Measurements from ENCODE around the gene TTC33. TPM values are rescaled to one million over a fixed set of nuclear protein-coding genes. Genes with fewer than 3 reads are reported as not detected.
"Not testable (repeated sequence)": the region's sequence is repeated elsewhere in the genome, so short reads cannot be mapped to it uniquely, and the experiment has no call there.

TTC33 gene
- total RNA-seq, 1 donor from 2014 or later: 64.4 TPM

DNA sequence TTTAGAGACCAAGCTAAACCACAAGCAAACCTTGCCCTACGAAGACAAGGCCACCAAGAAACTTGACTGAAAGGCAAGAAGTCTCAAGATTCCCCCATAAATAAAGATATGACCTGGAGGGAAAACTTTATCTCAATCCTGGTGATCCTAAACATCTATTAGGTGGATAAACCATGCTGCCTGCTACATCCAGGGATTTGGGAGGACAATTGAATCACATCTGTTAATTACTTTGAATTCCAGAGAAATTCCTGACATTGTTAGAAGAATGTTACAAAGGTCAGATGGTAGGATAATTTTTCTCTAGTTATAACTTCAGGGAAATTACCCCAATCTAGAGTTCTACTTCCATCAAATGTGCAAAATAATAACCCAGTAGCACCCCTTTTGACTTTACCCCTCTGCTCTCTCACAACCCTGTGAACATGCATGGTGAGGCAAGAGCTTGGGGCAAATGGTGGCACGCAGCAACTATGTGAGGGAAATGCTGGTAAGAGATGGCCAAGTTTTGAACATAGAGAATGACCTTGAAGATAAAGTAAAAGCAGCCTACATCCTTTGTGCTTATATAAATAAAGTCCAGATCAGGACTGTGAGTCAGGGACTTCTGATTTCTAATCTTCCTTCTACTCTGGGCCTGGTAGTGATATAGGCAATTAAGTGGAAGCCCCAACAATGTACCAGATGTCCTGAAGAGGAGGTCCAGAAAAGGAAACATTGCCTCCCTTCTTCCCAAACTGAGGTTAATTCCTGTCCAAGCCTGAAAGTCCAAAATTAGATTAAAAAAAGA is 133.1 kb downstream of the TTC33 start:
- no peak for FAIRE-seq
- DNase-seq (ENCODE audit: low spot score in 2 of 2): no peak

DNA sequence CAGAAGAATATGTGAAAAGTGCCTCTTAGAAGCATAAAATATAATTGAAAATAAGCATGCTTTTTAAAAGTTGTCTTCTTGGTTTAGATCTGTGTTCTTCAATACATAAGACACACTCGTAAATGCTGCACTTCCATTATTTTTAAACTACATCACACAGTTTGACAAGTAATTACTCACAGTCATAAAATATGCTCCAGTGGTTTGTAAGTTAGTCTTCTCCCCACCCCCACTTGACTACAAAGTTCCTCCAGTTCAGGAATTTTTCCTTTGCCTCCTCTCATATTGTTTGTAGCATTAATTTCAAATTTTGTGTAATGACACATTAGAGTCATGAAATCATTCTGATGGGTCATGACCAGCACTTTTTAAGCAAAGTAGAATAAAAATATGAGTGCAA is 136.3 kb downstream of the TTC33 start:
- no peak for FAIRE-seq

DNA sequence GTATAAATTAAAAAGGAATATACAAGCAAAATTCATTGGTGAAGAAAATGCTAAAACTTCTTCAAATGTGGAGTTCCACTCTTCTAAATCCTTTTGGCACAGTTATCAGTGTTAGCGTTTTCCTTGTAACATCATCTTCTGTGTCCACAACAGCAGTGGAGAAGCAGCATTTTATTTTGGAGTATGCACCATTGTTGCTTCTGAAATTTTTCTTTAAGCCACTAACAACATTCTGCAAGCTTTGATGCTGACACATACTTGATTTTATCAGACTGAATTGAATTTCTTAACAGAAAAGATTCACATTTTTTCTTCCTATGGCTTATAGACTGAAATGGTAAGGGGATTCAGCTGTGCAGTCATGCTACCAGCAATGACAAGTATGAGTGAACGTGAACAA is 136.8 kb downstream of the TTC33 start:
- DNase-seq (ENCODE audit: low spot score in 2 of 2) (no peak), FAIRE-seq (no peak)

More for the DNA sequence above, 136.3 kb downstream of the TTC33 start:
- no peak for DNase-seq (ENCODE audit: low spot score in 2 of 2)

DNA sequence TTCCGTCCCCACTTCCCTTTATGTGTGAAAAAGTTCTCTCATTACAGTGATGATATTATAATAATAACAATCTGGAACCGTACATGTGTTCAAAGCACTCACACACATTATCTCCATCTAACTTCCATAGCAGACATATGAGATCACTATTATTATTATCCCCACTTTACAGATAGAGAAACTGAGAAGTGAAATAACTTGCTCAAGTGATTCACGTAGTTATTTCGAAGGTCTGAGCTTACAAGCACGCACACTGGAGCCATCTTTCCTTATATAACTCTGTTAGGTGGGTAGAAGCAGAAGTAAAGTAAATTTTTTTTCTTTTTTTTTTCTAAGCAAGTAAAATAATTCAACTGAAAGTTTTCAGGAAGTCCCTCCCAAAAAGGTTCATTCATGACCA is 139.0 kb downstream of the TTC33 start:
- DNase-seq (ENCODE audit: low spot score in 2 of 2) (no peak), FAIRE-seq (no peak)

DNA sequence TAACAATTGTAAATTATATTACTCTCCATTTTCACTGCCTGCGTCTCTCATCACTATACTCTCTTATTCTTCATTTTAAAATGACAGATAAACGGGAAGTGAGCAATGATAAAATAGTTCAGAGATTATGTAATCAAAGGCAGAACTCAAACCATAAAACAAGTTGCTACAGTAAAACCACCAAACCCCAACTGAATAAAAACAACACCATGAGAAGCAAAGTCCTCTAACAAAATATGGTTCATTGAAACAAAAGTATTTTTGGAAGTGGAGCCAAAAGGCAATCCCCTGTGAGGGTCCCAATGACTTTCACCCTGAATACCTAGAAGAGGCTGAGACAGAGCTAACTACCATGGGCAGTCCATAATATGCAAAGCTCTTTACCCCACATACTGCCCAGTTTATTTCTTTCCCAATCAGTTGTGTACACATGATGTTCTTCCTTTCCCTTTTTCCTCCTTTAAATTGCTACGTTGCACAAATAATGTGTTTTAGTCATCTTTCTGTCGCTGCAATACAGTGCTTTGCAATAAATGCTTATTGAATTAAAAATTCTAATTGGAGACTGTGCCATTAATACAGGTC is 140.1 kb downstream of the TTC33 start:
- FAIRE-seq: no peak
- DNase-seq (ENCODE audit: low spot score in 2 of 2): no peak

DNA sequence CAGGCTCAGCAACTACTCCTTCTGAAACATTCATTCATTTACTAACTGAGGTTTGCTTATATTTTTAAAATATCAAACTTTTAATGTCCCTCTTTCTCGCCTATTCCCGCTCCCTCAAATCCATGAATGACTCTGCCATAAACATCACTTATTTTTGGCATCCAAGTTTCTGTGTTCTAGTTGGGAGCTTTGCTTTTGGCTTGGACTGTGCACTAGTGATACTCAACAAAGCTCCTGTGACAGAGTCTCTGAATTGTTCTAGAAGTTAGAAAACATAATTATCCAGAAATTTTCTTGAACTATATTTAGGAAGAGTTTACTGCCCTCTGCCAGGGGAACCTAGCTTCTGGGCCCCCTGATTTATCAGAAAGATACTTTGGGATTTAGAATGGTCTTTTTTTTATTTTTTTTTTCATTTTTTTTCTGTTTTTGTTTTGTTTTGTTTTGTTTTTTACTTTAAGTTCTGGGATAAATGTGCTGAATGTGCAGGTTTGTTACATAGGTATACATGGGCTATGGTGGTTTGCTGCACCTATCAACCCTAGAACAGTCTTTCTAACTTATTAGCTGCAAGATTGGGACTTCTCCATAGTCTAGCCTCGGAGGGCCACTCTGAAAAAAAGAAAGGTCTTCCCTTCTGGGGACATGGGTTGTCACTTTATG is 140.7 kb downstream of the TTC33 start:
- FAIRE-seq: no peak

DNA sequence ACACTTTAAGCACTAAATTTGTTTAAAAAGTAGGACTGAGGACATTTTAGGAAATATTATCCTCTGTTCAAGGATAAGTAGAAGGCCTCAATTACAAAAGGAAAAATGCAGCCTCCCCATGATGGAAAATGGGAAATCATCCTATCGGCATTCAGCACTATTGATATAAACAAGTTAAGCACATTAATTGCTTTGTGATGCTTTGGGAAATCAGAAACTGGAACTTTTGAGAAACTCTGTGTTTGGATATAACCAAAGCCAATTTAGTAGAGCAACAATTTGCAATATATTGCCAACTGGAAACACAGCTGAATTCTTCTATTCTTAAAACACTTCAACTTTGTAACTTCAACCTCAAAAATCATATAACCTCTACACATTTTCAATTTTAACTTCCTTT is 141.3 kb downstream of the TTC33 start:
- DNase-seq (ENCODE audit: low spot score in 2 of 2): no peak
- no peak for FAIRE-seq

More for the DNA sequence above, 140.7 kb downstream of the TTC33 start:
- no peak for DNase-seq (ENCODE audit: low spot score in 2 of 2)

DNA sequence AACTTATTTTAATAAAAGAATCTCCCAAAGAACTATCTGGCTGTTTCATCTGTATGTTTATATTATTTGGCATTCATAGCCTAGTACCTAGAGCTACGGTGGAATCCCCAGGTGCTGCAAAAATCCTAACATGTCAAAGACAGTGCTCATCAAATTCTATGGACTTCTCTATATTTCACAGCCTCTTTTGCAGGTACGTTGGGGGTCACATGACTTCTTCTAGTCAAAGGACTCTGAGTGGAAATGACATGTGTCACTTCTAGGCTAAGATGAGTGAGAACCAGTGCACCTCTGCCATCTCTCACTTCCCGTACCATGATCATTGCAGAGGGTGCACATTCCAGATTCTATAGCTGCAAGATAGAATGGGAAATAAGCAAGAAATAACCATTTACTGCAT is 148.6 kb downstream of the TTC33 start:
- FAIRE-seq (no peak), DNase-seq (ENCODE audit: low spot score in 2 of 2) (no peak)

DNA sequence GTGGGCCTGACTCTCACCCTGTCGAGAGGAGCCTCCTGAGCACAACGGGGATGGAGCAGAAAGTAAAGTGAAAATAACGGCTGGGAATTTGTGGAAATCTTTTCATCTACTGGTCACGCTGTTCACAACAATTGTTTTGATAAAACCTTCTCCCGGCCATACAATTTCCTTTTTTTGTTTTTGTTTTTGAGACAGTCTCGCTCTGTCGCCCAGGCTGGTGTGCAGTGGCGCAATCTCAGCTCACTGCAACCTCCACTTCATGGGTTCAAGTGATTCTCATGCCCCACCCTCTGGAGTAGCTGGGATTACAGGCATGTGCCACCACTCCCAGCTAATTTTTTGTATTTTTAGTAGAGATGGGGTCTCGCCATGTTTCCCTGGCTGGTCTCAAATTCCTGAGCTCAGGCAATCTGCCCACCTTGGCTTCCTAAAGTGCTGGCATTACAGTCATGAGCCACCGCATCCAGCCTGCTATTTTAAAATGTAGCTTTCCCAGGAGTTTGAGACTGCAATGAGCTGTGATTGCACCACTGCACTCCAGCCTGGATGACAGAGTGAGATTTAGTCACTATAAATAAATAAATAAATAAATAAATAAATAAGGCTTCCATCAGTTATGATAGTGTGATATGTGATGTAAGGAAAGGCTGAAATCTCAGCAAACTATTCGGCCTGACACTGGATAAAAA is 149.5 kb downstream of the TTC33 start:
- no peak for DNase-seq (ENCODE audit: low spot score in 2 of 2)
- no peak for FAIRE-seq

DNA sequence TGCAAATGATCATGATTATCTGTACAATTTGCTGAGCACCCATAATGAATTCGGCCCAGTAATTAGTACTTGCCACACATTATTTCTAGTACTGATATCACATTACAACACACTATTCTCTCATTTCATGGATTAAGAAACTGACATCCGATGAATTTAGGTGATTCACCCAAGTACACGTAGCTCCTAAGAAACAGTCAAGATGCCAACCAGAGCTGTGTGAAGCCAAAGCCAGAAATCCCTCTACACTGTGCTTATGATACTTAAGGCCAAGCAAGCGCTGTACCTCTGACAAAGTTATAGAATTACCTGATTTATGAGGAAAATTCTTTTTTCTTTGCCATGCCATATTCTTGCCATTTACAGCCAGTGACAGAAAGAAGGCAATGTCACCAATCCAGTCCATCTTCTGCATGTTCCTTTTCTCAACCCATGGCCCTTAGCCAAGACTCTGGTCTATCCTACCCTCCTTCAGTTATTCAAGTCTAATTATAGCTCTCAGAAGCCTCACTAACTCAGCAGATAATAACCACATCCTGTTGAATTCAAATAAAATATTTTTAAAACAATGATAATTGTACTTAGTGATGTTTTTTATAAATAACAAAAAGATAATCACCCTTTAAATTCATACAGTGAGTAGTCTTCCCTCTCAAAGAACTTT is 150.3 kb downstream of the TTC33 start:
- DNase-seq (ENCODE audit: low spot score in 2 of 2) (no peak), FAIRE-seq (no peak)

DNA sequence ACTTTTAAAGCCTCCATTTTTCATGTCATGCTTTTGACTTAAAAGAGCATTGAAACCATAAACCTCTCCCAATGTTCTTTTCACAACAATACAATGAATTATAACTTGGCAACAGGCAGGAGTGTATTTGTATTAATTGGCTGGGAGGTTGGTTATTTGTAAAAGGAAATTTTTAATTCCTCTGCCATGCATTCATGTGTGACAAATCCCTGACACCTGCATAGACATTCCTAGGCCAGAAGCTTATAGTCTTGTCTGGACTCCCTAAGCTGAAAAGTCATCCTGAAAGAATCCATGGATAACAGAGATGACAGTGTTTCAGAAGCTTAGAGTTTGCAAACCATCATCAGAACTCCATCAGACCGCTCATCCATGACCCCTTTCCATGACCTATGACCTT is 152.4 kb downstream of the TTC33 start:
- DNase-seq (ENCODE audit: low spot score in 2 of 2) (no peak), FAIRE-seq (no peak)

DNA sequence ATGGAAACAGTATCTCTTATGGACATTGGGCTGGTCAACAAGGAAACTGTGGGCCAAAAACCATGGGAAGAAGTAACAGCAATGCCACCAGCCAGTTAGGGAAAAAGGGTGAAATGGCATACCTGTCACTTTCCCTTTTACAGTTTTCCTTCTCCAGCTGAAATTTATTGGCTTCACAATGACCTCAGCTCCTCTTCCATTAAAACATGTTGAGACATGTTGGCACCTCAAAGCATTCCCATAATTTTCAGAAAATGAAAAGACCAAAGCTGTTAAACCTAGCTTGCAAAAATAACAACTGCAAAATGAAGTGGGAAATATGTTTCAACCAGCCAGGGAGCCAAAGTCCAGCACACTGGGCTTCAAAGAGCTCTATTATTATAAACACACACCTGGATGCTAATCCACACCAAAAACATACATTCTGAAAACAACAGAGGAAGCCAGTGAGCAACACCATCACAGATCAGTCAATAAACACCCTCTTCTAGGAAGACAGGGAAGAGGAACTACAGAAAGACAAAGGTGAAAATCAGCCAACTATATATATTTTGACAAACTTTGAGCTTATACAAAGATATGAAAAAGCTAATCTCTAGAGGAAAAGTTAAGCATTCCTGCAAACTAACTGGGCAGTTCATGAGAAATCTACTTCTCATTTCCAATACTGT is 154.4 kb downstream of the TTC33 start:
- DNase-seq (ENCODE audit: low spot score in 2 of 2): no peak
- FAIRE-seq: no peak

DNA sequence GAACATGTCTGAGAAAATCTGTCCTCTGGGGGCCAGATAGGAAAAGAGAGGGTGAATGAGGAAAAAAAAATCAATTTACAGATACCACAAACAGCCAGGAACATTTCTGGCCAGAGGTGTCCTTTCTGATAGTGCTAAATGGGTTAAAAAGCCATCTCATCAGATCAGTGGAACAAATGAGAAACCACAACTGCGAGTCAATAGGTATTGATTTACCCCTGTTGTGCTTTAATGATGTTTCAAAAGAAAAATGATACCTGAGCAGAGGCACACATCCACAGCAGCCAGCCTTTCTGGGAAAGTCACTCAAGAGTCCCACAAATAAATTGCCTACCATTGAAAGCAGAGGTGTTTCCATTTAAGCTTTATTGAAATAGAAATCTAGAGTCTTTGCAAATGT is 155.4 kb downstream of the TTC33 start:
- FAIRE-seq (no peak), DNase-seq (ENCODE audit: low spot score in 2 of 2) (no peak)

DNA sequence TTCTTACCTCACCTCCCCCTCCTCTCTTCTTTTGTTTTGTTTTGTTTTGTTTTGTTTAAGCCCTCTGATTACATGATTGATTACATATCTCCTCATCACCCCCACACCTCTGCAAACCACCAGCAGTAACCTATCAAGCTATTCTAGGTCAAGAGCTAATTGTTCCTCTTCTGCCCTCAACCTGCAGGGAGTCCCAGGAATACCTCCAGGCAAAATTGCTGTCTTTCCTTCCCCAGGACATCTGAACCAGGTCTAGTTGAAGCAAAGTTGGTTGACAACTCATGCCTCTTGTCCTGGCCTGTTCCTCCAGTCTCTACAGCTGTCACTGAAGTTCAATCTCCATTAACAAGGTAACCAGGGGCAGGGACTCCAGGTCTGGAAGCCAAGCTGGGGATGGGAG is 156.1 kb downstream of the TTC33 start:
- no peak for DNase-seq (ENCODE audit: low spot score in 2 of 2)
- FAIRE-seq: no peak

DNA sequence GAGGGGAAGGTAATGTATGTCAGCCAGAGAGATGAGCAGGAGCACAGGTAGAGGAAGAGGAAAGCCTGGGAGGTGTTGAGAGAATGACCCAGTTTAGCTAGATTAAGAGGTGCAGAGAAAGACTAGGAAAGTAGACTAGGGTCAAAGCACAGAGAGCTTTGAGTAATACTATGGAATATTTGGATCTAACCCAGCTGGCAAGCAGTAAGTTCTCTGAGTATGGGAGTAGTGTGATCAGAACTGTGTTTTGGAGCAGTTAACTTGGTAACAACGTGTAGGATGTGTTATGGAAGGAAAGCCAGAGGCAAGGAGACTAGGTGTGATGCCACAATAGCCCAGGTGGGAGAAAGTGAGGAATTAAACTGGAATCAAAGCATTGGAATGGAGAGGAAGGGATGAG is 160.9 kb downstream of the TTC33 start:
- DNase-seq (ENCODE audit: low spot score in 2 of 2) (no peak), FAIRE-seq (no peak)

DNA sequence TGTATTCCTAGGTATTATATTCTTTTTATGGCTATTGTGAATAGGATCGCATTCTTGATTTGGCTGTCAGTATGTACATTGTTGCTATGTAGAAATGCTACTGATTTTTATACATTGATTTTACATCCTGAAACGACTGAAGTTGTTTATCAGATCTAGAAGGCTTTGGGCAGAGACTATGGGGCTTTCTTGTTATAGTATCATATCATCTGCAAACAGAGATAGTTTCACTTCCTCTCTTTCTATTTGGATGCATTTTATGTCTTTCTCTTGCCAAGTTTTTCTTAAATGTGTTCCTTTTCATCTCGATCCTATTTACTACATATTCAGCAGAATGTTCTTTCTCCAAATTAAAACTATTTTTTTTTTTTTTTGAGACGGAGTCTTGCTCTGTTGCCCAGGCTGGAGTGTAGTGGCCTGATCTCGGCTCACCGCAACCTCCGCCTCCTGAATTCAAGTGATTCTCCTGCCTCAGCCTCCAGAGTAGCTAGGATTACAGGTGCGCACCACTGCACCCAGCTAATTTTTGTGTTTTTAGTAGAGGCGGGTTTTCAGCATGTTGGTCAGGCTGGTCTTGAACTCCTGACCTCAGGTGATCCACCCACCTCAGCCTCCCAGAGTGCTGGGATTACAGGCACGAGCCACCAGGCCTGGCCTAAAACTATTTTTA is 163.9 kb downstream of the TTC33 start:
- DNase-seq (ENCODE audit: low spot score in 2 of 2); FAIRE-seq: not testable (repeated sequence)

DNA sequence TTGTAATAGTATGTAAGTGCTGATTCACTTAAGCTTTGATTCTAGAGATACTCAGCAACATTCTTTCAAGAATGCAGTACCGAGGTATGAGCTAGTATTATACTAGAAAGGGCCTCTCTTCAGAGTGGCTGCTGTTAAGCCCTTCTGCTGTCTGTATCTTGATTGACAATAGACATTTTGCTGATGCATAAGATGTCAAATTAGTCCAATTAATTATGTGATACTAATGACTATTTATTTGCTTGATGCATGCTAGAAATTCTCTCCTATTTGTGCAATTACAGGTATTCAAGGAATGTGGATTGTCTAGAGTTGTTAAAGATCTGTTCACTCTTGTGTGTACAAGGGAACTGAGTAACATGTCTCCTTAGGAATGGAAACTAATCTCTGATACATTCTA is 168.4 kb downstream of the TTC33 start:
- FAIRE-seq (no peak), DNase-seq (ENCODE audit: low spot score in 2 of 2) (no peak)

DNA sequence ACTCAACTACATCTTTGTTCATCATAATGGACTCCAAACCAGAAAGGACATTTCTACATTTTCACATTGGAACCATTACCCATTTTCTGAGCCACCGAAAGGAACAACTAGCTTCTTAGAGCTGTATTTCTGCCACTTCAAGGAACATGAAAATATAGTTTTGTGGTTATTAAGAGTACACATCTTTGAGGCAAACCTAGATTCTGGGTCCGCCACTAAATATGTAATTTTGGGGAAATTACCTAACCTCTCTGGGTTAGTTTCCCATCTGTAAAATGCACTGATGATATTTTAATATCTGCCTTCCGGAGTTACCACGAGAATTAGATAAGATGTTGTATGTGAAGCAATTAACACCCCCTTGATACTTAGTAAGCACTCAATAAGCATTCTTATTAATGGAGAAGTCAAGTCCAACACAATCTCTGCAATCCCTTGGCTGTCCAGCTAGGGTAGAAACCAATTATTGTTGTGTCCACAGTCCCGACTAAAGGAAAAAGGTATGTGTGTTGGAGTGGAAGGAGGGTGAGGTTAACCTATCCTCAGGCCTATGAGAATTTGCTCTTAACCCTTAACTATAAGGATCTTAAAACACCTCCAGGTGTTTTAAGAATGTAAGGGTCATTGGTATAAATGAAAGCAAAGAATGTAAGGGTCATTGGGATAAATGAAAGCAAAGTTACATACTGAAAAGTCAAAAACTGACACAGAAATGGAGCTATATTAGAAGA is 170.1 kb downstream of the TTC33 start:
- FAIRE-seq (no peak), DNase-seq (ENCODE audit: low spot score in 2 of 2) (no peak)

DNA sequence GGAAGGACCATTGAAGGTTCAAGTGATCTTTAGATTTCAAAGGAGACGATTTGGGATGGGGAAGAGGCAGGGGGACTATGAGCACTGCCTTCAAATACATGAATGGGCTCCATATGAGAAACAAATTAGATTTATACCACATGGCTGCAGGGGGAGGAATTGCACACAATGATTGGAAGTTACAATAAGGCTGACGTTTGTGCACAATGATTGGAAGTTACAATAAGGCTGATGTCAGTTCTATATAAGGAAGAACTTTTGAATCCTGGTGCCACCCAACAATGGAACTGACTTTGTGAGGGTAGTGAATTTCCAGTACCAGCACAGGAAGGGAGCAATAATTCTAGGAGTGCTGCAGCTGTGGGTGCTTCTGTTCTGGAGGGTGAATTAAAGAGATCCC is 171.7 kb downstream of the TTC33 start:
- FAIRE-seq (no peak), DNase-seq (ENCODE audit: low spot score in 2 of 2) (no peak)

All from frontal cortex (tissue), 4 donors.